Tibial nerve (tissue), 4 donors: ENCODE data around the gene PTBP3. TPM values are rescaled to one million over a fixed set of nuclear protein-coding genes. Genes with fewer than 3 reads are reported as not detected.

Source experiments
- DNase-seq, 2 donors: peaks; one replicate each; pipeline ENCODE4 v3.0.0-alpha.2; 2019; ENCODE audit warnings: low spot score in 2 of 2
- H3K27ac ChIP-seq, 4 donors: fragments of 200-600 bp; sonication (generic) in 3 of 4; one replicate each; pipeline ENCODE4 v1.5.1; 2017 to 2019; ENCODE audit warnings: mild to moderate bottlenecking in 1 of 4
- H3K27me3 ChIP-seq, 2 donors: fragments of 200-600 bp; sonication (generic) in 1 of 2; one replicate each; pipeline versions ENCODE4 v1.5.1 to v1.6.0; 2017 to 2019
- H3K36me3 ChIP-seq, 3 donors: fragments of 200-600 bp; sonication (generic); one replicate each; pipeline ENCODE4 v1.5.1; 2018 to 2019
- H3K4me1 ChIP-seq, 4 donors: fragments of 200-600 bp; sonication (generic) in 3 of 4; one replicate each; pipeline ENCODE4 v1.5.1; 2017 to 2019
- H3K4me3 ChIP-seq, 4 donors: fragments of 200-600 bp; sonication (generic) in 3 of 4; one replicate each; pipeline ENCODE4 v1.5.1; 2017 to 2019; ENCODE audit warnings: mild to moderate bottlenecking in 1 of 4, moderate library complexity in 1 of 4
- H3K9me3 ChIP-seq, 4 donors: fragments of 200-600 bp; sonication (generic) in 3 of 4; one replicate each; pipeline ENCODE4 v1.5.1; 2017 to 2019
- EP300 ChIP-seq, 2 donors: sonication (generic); formaldehyde crosslinking; IDR thresholded peaks; one replicate each; pipeline ENCODE4 v1.6.1; 2017; ENCODE audit warnings: antibody characterized with exemption in 2 of 2, mild to moderate bottlenecking in 1 of 2
- POLR2A ChIP-seq, 2 donors: fragments of 450-650 bp; IDR thresholded peaks; one replicate each; pipeline ENCODE4 v1.6.1; 2017; ENCODE audit warnings: antibody characterized with exemption in 2 of 2, mild to moderate bottlenecking in 2 of 2, moderate library complexity in 2 of 2
- WGBS, 2 donors: methylation state at CpG; one replicate each; pipeline ENCODE4 v1.1.5; 2018; 5-methylcytosine and 5-hydroxymethylcytosine counted together
- total RNA-seq, 4 donors: library from RNA; depleted of rRNA; stranded (reverse); fragments of >200 nt; gene quantifications; one replicate each; pipeline ENCODE4 v1.1.0, GENCODE V29; 2016
- TF ChIP-seq, protein P1 (sequence below), 5 experiments: fragments of 200-600 bp in 3 of 5; fragments of 450-650 bp in 2 of 5; sonication (generic) in 3 of 5; IDR thresholded peaks; one replicate each; pipeline ENCODE4 v1.5.1; 2016 to 2019; ENCODE audit warnings: antibody characterized with exemption in 5 of 5, mild to moderate bottlenecking in 3 of 5, moderate library complexity in 2 of 5

PTBP3 gene
- total RNA-seq, 4 donors from 2014 or later: 25.9 to 46.5 (median 31.8) TPM

DNA sequence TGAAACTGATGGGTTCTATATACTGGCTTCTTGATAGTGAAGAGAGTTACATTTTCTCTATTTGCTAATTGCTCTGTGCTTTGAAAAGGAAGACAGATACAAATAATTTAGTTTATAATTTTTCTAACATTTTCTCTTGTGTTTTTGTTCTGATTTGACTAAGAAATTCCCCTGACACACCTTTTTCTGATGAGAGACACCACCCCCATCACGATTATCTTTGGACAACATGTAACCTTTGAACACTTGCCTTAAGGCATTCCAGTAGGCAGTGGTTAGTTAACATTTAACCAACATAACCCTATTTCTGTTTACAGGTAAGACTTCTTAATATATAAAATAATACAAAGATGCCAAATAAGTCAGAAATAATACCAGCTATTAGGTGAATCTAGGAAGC, 4.1 kb upstream of the PTBP3 start:
- Histone ChIP-seq H3K4me3 (no peak overlapping the region), H3K27me3 (no peaks in the 10 kb centered on the region), H3K27ac (no peak overlapping the region), H3K4me1 (peaks cover 0 to 7% (median 0%) of the 10 kb centered on the region in 4 donors), H3K36me3 (no peaks in the 10 kb centered on the region), H3K9me3 (no peaks in the 10 kb centered on the region)
- TF ChIP-seq EP300 (IDR thresholded peaks at IDR 0.05): no peak
- TF ChIP-seq, protein P1, sequence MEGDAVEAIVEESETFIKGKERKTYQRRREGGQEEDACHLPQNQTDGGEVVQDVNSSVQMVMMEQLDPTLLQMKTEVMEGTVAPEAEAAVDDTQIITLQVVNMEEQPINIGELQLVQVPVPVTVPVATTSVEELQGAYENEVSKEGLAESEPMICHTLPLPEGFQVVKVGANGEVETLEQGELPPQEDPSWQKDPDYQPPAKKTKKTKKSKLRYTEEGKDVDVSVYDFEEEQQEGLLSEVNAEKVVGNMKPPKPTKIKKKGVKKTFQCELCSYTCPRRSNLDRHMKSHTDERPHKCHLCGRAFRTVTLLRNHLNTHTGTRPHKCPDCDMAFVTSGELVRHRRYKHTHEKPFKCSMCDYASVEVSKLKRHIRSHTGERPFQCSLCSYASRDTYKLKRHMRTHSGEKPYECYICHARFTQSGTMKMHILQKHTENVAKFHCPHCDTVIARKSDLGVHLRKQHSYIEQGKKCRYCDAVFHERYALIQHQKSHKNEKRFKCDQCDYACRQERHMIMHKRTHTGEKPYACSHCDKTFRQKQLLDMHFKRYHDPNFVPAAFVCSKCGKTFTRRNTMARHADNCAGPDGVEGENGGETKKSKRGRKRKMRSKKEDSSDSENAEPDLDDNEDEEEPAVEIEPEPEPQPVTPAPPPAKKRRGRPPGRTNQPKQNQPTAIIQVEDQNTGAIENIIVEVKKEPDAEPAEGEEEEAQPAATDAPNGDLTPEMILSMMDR (IDR thresholded peaks at IDR 0.05): no peak
- no peak for TF ChIP-seq POLR2A (IDR thresholded peaks at IDR 0.05)
- DNase-seq: no peak
- WGBS, 2 donors: 70% methylated on average over 1 of the region's 1 CpG

DNA sequence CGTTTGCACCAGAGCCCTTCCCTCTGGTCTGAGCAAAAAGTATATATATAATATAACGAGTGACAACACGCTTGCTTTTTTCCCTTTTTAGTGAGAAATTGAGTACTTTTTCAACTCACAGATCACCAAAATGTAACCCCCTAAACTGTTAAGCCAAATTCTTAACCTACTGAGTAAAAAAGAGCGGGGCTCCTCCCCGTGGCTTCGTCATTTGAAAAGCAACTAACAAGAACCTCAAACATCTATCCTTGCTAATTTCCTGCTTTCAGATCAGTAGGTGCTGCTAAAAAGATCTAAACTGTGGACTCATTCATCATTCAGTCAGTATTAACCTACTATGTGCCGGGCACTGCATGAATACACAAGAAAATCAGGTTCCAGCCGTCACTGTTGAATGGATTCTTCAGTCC, 1.0 kb upstream of the PTBP3 start:
- peak overlapping the region; percentile 91 to 100 (median 98) for H3K27ac ChIP-seq

DNA sequence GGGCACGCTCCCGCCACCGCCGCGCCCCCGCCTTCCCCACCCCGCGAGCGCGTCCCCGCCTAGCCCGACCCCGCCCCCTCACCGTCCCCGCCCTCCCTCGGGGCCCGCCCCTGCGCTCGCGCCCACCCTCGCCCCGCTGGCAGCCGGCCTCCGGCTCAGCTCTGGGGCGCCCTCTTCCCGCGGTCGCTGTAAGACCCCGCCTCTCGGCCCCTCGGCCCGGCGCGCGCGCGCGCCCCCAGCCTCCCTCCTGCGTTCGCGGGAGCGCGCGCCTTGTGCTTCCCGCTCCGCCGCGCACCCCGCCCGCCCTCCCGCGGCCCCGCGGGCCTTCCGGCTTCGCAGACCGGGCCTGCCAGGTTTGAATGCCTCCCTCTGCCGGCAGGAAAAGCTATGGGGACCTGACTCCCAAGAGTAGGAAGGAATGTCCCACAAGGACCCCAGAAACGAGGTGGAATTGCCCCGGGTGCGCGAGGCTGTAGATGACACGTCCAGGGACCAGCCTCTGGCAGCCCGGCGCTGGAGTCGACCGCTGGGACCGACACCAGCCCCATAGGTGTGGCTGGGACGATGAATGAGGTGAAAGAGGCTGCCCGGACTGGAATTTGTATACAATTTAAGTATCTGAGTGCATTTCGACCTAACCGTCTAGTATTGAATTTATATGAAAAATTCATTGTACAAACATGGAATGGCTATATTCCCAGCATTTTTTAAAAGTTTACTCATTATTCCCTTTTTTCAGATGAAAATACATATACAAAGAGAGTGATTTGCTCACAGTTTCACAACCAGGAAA, 416 bp upstream of the PTBP3 start:
- Histone ChIP-seq H3K4me1 (peaks cover 0 to 30% (median 7%) of the 10 kb centered on the region in 4 donors), H3K9me3 (no peaks in the 10 kb centered on the region), H3K27ac (peak overlapping the region; percentile 96 to 100 (median 98)), H3K4me3 (peak overlapping the region; percentile 62 to 100 (median 97)), H3K27me3 (no peaks in the 10 kb centered on the region), H3K36me3 (no peaks in the 10 kb centered on the region)
- DNase-seq: peak; percentile 85 to 87
- 1 to 2% methylated on average over 13 to 16 of the region's 72 CpGs for WGBS, 2 donors
- no peak for TF ChIP-seq POLR2A (IDR thresholded peaks at IDR 0.05)
- TF ChIP-seq, protein P1 (IDR thresholded peaks at IDR 0.05): peak; percentile 54 to 75 (median 71)
- no peak for TF ChIP-seq EP300 (IDR thresholded peaks at IDR 0.05)

More for the DNA sequence above, 1.0 kb upstream of the PTBP3 start:
- H3K4me1 ChIP-seq: peaks cover 0 to 30% (median 7%) of the 10 kb centered on the region in 4 donors
- no peaks in the 10 kb centered on the region for H3K36me3 ChIP-seq
- no peak for TF ChIP-seq POLR2A (IDR thresholded peaks at IDR 0.05)
- TF ChIP-seq, protein P1 (IDR thresholded peaks at IDR 0.05): no peak
- TF ChIP-seq EP300 (IDR thresholded peaks at IDR 0.05): no peak
- H3K4me3 ChIP-seq: peak overlapping the region; percentile 34 to 100 (median 78)
- peak in 1 of 2 donors; percentile 15 for DNase-seq
- no peaks in the 10 kb centered on the region for H3K9me3 ChIP-seq
- 28 to 29% methylated on average over 8 of the region's 8 CpGs for WGBS, 2 donors
- no peaks in the 10 kb centered on the region for H3K27me3 ChIP-seq

DNA sequence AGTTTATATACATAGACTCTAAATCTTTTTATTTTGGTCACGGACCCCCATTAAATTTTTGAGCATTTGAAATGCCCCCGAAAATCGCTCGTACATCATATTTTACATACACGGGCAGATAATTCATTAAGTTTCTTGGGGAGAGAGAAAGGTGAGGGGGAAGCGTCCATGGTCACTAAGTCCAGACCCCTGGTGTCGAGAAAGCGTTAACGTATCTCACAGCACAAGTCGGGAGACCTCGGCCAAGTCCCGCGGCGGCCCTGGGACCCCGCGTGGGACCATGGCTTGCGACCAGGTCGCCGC, 794 bp downstream of the PTBP3 start:
- DNase-seq: no peak
- H3K27me3 ChIP-seq: no peaks in the 10 kb centered on the region
- no peaks in the 10 kb centered on the region for H3K9me3 ChIP-seq
- H3K4me1 ChIP-seq: peaks cover 0 to 32% (median 11%) of the 10 kb centered on the region in 4 donors
- TF ChIP-seq EP300 (IDR thresholded peaks at IDR 0.05): no peak
- no peak for TF ChIP-seq POLR2A (IDR thresholded peaks at IDR 0.05)
- TF ChIP-seq, protein P1 (IDR thresholded peaks at IDR 0.05): no peak
- H3K36me3 ChIP-seq: no peaks in the 10 kb centered on the region
- WGBS, 2 donors: 0 to 1% methylated on average over 15 to 19 of the region's 19 CpGs
- H3K4me3 ChIP-seq: peak overlapping the region; percentile 62 to 100 (median 97)
- H3K27ac ChIP-seq: peak overlapping the region; percentile 96 to 100 (median 98)

DNA sequence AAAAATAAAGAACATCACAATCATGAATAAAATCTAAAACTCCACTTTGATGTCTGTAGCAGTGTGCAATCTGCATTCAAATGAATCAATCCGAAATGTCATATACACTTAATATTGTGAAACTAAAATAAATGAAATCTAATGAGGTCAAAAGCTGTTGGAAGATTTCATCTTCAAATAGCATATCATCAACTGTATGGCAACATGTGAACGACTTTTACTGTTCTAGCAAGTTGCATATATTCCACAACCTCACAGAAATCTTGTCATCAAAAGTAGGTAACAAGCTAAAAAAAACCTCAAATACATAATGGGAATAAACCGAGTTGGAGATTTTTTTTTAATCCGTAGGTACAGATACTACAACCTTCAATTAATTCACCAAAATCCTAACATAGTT, 1.2 kb downstream of the PTBP3 start:
- Histone ChIP-seq H3K9me3 (no peaks in the 10 kb centered on the region), H3K4me3 (peak overlapping the region; percentile 62 to 100 (median 97)), H3K36me3 (no peaks in the 10 kb centered on the region), H3K27me3 (no peaks in the 10 kb centered on the region), H3K27ac (peak overlapping the region; percentile 96 to 100 (median 98)), H3K4me1 (peaks cover 0 to 36% (median 11%) of the 10 kb centered on the region in 4 donors)
- 17 to 20% methylated on average over 4 of the region's 4 CpGs for WGBS, 2 donors
- TF ChIP-seq EP300 (IDR thresholded peaks at IDR 0.05) (no peak), POLR2A (IDR thresholded peaks at IDR 0.05) (no peak)
- TF ChIP-seq, protein P1 (IDR thresholded peaks at IDR 0.05): no peak
- DNase-seq: no peak
